ENCODE results near the gene APH1B.
"Not testable (repeated sequence)": the region's sequence is repeated elsewhere in the genome, so short reads cannot be mapped to it uniquely, and the experiment has no call there.

Gene APH1B

DNA sequence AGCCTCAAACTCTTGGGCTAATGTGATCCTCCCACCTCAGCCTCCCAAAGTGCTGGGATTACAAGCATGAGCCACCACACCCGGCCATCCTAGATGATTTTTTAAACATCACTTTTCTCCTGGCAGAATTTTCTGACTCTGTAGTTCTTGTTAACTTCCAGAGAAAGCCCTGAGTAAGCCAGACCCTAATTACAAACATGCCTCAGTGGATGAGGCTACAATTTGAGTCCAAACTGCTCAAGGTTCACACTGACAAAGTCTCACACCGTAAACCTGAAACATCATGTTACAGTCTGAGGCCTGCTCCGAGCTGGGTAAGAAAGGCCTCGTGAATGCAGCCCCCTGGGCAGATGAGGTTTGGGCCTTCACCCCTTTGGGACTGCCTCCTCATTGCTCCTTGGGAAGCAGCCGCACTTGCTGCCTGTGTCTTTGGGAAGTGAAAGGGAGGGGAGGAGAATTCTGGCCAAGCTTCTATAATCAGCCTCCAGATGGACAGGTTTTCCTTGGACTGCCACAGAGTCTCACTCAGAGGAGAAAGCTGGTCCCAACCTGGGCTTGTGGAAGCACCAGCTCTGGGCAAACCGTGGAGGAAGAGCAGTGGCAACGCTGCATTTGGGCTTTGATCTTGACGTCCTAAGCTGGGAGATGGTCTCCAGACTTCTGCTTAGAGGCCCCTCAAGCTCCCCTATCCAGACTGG lies 58.3 kb downstream of the APH1B start:
- DNase-seq = no peak

DNA sequence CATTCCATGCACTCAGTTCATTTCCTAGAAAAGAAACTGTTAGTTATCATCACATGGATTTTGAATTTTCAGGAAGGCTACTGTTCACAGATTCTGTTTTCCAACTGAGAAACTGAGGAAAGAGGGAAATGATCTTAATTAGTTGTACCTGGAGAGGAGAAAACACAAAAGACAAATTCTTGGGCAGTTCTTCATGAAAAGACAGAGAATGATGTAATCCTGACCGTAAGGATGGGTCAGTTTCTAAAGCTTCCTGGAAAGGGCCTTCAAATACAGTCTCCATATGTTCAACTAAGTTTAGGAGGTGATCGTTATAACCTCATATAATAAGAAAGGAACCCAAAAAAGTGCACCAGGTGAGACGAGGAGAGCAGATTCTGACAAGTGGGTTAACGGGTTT lies 59.6 kb downstream of the APH1B start:
- no peak for DNase-seq

DNA sequence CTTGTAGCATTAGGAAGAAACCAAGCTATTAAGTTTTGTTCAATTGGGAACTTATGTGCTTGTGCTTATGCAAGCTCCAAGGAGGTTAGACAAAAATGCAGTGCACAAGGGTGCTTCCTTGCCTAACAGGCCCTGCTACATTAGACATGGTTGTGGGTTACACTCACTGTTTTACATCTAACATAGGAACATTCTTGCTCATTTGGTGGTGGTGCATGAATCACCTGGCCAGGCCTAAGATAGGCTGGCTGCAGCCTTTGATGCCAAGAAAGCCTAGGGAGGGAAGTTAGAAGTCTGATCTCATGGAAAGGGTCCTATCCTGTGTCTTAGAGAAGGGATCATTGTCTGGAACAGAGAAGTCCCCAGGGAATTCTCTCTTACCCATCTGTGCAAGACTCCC lies 60.8 kb downstream of the APH1B start:
- DNase-seq = no peak

DNA sequence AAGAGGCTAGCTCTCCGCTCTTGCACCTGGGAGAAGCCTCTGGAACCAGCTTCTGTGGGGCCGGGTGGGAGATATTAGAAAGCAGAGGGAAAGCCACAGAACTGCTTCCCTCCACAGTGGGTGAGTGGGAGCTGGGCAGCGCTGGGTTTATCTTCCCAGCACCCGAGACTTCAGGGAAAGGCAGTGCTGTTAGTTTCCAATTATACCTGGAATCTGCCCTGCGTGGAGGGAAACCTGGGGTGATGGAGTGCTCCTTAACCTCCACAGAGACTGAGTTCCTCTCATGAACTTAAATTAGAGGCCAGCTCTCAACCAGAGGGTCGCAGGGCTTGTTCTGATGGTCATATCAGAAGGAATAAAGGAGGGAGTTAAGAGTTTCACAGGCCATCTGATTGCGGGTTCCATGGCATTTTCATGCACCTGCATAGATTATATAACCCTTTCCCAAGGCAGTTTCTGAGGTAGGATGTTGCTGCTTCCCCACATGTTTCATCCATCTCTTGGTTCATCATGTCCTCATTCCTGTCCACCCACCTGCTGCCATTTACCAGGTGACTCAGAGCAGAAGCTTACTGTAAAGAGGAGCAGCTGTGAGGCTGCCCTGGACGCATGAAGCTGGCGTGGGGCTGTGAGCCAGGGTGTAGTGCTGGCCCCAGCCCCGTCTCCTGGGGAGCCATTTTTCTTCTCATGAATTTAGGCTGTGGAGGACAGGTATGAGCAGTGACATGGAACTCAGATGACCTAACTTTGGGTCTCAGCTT lies 61.8 kb downstream of the APH1B start:
- no peak for DNase-seq

DNA sequence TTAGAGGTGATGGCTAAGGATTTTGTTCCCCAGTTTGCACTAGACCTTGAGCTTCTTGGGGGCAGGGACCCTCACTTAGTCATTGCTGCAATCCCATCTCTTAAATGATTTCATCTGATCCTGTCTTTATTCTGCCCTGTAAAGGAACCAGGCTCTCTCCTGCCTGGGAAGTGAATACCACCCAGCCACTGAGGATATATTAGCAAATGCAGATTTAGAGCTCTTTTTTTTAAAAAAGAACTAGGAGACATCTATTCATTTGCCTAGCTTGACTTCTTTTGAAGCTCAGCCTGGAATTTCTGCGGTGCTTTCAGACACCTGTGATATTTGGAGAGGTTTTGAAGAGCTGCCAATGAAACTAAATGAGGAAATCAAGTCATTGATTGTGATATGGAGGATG lies 62.4 kb downstream of the APH1B start:
- no peak for DNase-seq

DNA sequence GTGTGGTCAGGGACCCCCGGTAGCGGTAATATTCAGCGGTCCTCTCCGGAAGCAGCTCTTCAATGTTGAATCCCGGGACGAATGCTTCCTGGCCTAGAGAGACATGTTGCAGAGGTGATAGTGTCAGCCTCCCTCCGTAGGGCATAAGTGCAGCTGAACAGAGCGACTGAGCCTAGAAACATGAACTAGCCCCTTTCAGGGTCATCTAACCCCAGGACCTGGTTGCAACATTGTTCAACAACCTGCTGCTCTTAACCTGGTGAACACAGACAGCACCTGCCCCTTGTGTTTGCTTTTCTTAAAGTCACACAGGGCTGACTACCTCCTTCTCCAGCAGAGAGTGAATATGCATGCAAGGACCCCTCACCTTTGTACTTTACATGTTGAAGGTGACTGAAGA lies 62.9 kb downstream of the APH1B start:
- DNase-seq = no peak

DNA sequence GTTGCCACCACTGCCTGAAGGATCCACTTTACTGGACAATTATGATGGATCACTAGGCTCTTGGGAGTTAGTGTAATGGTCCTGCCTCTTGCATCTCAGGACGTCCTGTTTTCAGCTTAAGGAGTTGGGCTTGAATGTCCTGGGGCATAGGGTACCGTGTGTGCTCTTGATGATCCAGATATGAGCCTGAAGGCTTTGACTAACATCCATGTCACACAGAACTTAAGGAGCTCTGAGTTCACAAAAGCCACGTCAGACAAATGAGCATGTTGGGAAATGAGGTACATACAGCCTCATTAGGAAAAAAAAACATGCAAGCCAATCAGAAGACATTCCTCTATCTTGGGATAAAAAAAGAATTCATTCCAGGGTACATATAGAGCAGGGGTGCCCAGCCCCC lies 63.5 kb downstream of the APH1B start:
- DNase-seq = no peak

DNA sequence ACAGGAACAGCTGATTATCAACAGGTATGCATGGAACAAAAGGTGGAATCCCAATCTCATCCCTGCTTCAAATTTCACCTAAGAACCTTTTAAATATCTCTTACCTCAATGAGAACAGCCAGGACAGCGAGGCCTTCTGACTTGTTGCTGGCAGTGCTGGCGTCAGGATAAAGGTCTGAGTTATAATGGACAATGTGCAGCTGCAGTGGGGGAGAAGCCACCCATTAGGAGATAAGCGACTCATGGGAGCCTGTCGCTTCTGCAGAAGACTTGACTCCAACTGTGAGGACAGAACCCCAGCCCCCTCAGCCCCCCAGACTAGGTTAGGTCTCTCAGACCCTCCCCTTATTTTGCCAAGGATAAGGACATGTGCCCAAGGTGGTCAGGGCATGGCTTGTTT lies 64.5 kb downstream of the APH1B start:
- DNase-seq = no peak

DNA sequence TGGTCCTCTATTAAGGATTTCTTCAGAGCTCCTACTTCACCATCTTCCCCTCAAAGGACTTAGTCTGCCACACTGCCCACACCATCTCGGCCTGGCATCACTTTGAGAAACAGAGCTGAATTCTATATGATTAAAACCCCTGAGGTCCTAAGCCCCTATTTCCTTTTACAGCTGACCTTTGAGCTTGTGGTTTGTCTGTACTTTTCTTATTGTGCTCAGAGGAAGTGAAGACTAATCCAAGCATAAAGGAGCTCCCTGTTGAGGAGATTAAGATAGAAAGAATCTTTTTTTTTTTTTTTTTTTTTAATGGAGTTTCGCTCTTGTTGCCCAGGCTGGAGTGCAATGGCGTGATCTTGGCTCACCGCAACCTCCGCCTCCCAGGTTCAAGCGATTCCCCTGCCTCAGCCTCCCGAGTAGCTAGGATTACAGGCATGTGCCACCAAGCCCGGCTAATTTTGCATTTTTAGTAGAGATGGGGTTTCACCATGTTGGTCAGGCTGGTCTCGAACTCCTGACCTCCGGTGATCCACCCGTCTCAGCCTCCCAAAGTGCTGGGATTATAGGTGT lies 65.7 kb downstream of the APH1B start:
- DNase-seq = not testable (repeated sequence)

DNA sequence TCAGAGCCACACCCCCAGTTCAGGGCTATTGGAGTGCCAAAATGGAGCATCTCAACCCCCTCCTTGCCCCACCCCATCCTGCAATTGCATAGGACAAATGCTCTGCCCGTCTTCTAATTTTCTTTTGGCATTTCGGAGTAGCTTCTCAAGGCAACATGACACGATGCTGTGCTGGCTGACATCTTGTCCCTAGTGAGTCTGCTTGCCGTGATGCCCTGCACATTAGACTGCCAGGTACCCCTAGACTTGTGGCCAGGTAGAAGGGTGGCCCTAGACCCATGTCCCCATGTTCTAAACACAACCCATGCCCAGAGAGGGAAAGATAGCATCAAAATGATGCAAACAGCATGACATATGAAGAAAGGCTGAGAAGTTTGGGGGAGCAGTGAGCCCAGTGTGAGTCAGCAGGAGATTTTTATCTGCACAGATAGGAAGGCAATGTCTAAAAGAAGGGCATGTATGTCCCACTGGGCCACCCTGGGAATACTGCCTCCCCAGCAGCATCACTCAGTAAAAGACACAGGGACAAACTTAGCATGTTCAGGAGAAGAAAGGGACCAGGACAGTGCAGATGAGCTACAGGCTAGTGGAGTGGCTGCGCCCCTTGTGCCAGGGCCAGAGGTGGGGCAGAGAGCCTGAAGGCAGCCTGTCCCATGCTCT lies 67.5 kb downstream of the APH1B start:
- no peak for DNase-seq

DNA sequence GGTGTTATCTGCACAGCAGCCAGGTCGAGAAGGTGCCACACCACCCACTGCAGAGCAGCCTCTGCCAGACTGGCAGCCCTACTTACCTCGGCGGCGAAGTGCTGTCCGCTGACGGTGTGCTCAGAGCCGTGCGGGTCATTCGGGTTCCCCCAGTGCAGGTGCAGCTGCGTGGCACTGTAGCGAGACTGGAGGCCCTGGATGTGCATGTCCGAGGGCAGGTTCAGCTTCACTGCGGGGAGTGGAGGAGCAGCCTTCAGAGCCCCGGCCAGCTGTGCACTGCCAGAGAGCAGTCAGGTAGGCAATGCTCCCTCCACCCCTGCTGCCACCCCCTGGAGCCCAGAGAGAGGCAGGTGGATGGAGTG lies 68.0 kb downstream of the APH1B start:
- DNase-seq = no peak

DNA sequence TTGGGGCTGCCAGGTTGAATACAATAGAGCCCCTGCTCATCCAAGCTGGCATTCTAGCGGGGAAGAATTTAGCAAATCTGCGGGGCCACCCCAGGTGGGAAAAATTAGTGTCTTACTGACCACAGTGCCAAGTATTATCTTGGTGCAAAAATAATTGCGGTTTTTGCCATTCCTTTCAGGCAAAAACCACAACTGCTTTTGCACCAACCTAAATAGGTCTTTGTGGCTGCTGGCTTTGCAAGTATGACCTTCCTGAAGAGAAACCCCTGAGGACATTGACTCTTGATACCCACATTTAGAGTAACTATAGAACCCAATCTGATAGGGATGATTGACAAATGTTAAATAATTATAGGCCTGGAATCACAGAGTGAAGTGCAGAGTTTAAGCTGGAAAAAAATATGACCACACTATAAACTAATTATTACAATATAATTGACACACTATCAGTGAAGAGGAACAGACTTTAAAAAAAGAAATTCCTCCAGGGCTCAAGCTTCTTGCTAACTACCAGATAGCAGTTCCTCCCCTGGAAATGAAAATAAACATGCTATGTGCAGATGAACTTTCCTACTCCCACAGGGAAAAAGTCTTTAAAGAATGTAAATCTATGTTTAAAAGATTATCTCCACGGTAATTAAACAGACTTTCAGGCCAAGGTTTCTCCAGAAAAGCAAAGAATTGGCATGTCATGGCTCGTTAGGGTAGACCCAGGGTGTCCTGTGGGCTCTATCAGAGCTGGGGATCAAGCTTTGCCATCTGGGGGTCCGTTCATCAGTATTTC lies 69.9 kb downstream of the APH1B start:
- DNase-seq = no peak

DNA sequence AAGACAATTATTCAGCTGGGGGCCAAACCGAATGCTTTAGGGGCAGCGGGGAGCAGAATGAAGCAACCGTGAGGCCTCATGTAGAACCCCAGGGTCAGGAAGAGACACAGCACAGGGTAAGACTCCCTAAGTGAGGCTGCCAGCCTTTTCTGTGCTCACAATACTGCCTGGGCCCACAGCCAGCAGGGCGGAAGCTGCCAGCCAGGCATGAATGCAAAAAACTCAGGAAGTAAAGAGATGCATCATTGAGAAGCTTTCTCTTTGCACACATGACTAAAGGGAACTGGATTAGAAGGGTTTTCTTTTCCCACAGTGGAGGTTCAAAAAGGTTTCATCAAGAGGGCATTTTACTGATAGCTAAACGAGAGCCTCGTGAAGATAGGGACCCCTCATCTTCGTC lies 71.0 kb downstream of the APH1B start:
- no peak for DNase-seq

DNA sequence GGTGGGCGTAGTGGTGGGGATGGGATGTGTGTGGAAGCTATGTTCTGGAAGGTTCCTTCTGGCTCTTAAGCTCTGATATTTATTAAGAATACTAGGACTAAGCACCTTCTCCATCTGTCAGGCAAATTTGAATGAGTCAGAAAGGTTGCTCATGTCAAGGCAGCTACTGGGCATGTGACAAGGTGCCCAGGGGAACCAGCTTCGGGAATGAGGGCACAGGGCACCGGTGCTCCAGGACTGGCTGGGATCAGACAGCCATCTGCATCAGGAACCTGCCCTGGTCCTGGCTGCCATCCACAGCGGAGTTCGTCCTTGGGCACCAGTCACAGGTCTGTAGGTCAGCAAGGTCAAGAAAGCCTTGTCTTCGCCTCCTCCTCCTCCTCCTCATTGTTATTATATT lies 71.8 kb downstream of the APH1B start:
- DNase-seq = no peak

DNA sequence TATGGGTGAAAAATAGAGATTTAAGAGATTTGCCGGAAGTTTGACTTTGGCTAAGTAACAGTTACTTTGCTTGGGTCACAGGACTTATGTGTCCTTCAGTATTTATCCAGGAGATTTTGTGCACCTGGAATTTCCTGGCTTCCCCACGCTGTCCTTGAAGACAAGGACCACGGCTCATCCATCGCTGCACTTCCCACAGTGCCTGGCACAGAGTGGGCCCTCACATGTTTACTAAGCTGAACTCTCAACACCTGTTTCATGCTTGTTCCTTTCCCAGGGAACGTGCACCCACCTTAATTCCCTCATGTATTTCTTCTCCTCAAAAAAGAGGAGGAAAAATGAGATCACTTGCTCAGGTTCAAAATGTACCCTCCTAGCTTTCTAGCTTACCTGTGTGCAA lies 72.2 kb downstream of the APH1B start:
- no peak for DNase-seq

DNA sequence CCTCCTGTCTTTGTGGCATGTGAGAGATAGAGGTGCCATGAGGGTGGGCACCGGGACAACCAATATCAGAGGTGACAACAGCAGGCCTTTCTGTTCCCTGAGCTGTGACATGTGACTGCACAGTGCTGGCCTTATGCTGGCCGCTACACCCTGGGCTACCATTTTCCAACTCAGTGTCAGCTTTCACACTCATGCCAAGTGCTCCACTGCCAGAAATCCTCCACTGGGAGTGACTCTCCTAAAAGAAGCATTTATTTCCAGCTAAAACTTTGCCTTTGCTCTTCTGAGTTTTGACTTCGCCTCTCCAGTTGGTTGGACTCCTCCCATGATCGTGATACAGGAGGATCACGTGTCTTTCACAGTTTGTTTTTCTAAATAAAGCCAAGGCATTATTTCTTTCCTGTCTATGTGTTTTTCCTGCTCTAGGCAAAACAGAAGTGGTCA lies 72.8 kb downstream of the APH1B start:
- no peak for DNase-seq

DNA sequence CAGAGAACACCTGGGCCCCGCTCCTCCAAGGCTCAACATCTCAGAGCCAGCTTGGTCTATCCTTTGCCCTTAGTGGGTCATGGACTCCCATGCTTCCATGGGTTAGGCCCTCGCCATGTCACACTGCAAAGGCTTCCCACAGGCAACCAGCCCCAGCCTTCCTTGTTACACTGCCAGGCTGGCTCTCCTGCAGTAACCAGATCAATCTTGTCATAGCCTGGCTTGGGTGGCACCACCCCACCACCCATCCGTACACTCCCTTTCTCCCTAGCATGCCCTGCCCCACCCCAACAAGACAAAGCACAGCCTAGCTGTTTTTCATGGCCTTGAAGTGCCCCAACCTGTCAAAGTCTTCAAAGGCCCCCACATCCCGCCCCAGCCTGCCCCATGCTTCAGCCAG lies 73.8 kb downstream of the APH1B start:
- no peak for DNase-seq

DNA sequence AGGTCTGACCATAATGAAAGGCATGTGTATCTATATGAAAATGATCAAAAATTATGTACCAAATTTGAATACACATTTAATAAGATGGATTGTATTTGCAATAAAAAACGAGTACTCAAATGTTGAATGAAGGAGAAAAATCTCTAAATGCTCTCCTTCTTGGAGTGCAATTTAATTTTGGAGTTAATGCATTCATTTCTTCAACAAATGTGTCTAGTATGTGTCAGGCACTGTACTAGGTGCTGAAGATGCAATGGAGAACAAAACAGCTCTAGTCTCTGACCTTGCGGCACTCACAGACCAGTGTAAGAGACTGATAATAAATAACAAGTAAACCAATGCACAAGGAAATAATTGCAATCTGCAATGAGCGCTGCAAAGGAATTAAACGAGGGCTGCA lies 75.4 kb downstream of the APH1B start:
- DNase-seq = no peak

DNA sequence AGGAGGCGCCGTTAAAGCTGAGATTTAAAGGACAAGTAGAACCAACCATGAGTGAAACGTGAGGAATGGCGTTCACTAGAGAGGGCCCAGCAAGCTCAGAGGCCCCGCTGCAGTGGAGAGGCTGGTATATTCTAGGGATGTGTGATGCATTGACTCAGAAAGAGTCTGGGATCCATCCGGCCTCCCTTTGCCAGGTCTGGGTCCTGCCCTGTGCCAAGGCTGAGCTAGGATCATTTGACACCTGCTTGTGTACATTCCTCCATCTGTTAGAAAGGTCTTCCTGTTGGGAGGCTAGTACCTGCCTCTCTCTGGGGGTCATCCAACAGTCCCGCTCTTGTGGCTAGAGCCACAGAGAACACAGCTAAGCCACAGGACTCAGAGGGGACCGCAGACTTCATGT lies 75.9 kb downstream of the APH1B start:
- DNase-seq = no peak

DNA sequence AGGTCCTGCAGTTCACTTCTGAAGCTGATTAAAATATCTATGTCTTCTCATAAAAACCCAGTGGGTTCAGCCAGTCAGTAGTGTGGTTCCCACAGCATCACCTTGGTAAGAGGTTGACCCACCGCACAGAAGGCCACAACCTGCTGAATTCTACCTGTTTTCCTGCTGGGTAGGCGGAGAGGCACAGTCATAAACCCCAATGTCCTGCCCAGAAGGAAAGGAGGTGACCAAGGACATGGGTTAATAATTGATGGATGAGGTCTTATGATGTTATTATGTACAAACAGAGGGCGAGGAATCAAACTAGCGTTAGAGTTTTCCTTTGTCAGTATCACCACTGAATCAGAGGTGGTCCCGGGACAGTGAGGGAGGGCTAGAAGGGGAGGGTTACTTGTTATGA lies 76.5 kb downstream of the APH1B start:
- DNase-seq = no peak

DNA sequence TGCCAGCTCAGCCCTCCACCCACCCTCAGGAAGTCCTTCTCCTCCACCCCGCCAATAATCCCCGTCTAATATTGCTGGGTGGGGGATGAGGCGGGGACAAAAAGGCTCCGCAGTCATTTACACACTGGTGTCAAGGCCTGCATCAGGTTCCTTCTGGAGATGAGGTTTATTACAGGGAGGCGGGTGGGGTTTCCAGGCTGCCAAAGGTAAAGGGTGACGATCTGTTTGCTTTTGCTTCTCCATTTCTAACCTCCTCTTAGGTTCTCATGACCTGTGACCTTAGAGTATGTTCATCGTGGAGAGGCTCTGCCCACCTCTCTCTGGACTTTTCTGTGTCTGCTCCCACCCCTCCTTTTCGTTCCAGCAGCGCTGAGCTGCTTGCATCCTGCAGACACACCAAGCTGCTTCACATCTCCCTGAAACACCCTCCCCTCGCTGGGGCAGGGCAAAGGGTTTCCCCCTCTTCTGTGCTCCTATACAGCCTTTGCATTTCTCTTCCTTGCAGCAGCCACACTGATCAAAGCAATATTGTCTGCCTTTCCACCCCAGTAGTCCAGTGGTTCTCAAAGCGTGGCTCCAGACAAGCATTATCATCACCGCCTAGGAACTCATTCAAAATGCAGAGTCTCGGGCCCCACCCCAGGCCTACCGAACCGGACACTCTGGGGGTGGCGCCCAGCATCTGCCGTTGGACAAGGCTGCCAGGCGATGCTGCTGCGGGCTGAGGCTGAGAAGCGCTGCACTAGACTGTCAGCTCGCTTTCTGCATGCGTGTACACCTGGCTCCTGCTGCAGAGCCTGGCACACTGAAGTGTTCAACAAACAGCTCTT lies 77.6 kb downstream of the APH1B start:
- no peak for DNase-seq

DNA sequence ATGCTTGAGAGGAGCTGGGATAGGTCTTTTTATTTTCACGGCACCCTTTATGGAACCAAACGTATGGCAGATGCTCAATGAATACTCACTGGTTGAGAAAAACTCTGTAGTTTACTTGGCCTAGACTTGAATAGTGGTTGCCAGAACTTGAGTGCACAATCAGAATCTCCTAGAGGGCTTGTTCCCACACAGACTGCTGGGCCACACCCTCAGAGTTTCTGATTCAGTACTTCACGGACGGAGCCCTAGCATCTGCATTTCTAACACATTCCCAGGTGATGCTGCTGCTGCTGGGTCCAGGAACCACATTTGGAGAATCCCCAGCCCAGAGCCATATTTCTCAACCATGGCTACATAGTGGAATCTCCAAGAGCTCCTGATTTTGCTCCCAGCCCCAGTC lies 79.7 kb downstream of the APH1B start:
- DNase-seq = no peak

Data from CD4-positive, alpha-beta T cell treated with Interleukin-10 for 1 hour (primary cell).